A549 (cell line): ENCODE measurements around the gene NTN1. TPM values are rescaled to one million over a fixed set of nuclear protein-coding genes. Genes with fewer than 3 reads are reported as not detected.

Experiments
- ATAC-seq, 2 experiments: fragments of 200-7000 bp in 1 of 2; fragments of >200 bp in 1 of 2; cut with Nextera tagmentation in 1 of 2; cut with Tn5 transposase in 1 of 2; 3 replicates each; pipeline versions ENCODE4 v1.8.0 to v1.9.1; 2018 to 2020; ENCODE audit warnings: mild to moderate bottlenecking in 1 of 2, moderate library complexity in 1 of 2
- CTCF ChIA-PET: fragments of 300-600 bp; sonication (Branson Sonifier 250); formaldehyde crosslinking; extraction: SDS; loops from one replicate; lab custom pipeline; 2021; ENCODE audit warnings: antibody characterized with exemption, inconsistent platforms; lab: Yijun Ruan, JAX
- POLR2A ChIA-PET: fragments of 350-600 bp; formaldehyde crosslinking; extraction: SDS; loops from one replicate; lab custom pipeline; 2021; ENCODE audit warnings: antibody characterized with exemption, inconsistent platforms; lab: Yijun Ruan, JAX
- DNase-seq, 2 experiments: peaks; one replicate each; pipeline versions ENCODE4 v3.0.0 to v3.0.0-alpha.2; 2011 to 2016; ENCODE audit warnings: low read depth in 1 of 2, low spot score in 1 of 2
- FAIRE-seq: peaks from 2 replicates; lab custom pipeline; 2011; peaks lifted over from hg19 to GRCh38; lab: Jason Lieb, UNC
- H3K27ac ChIP-seq, 2 experiments: fragments of >200 bp; sonication (Bioruptor Twin); formaldehyde crosslinking; 3 replicates each; pipeline ENCODE4 v1.5.1; 2016 to 2017
- H3K4me1 ChIP-seq: fragments of >200 bp; sonication (Bioruptor Twin); formaldehyde crosslinking; 3 replicates; pipeline ENCODE4 v1.6.1; 2016
- H3K4me2 ChIP-seq: fragments of >200 bp; sonication (Bioruptor Twin); formaldehyde crosslinking; 3 replicates; pipeline ENCODE4 v1.6.1; 2016
- H3K4me3 ChIP-seq: fragments of >200 bp; sonication (Bioruptor Twin); formaldehyde crosslinking; 3 replicates; pipeline ENCODE4 v1.5.1; 2016
- H3K9me3 ChIP-seq: fragments of >200 bp; sonication (Bioruptor Twin); formaldehyde crosslinking; 3 replicates; pipeline ENCODE4 v1.6.1; 2016
- BHLHE40 ChIP-seq: IDR thresholded peaks from 2 replicates; pipeline ENCODE4 v1.6.1; 2012; ENCODE audit warnings: low read depth, low read length, inconsistent platforms
- CTCF ChIP-seq: fragments of >200 bp; sonication (Bioruptor Twin); formaldehyde crosslinking; IDR thresholded peaks from 3 replicates; pipeline ENCODE4 v1.5.1; 2016
- E2F6 ChIP-seq: IDR thresholded peaks from 2 replicates; pipeline ENCODE4 v1.6.1; 2012; ENCODE audit warnings: low read depth, borderline replicate concordance
- EHF ChIP-seq: fragments of 250-450 bp; sonication (Bioruptor Pico); IDR thresholded peaks from 2 replicates; pipeline ENCODE4 v1.5.0; 2020; ENCODE audit warnings: mild to moderate bottlenecking
- HES2 ChIP-seq: fragments of >200 bp; sonication (Bioruptor Twin); formaldehyde crosslinking; IDR thresholded peaks from 2 replicates; pipeline ENCODE4 v1.6.1; 2016
- JUN ChIP-seq, 2 experiments: fragments of >200 bp; sonication (Bioruptor Twin); formaldehyde crosslinking; IDR thresholded peaks; 2 replicates in 1 of 2; 3 replicates in 1 of 2; pipeline ENCODE4 v1.6.1; 2016 to 2017
- JUNB ChIP-seq: fragments of >200 bp; sonication (Bioruptor Twin); formaldehyde crosslinking; IDR thresholded peaks from 2 replicates; pipeline ENCODE4 v1.6.1; 2016
- MAFK ChIP-seq: fragments of 450-650 bp; IDR thresholded peaks from 2 replicates; pipeline ENCODE4 v1.6.1; 2014; ENCODE audit not compliant: partially characterized antibody
- MAZ ChIP-seq: fragments of 150-350 bp; IDR thresholded peaks from 2 replicates; pipeline ENCODE4 v1.6.1; 2014; ENCODE audit warnings: antibody characterized with exemption, low read depth, low read length, borderline replicate concordance
- POLR2A ChIP-seq: IDR thresholded peaks from 2 replicates; pipeline ENCODE4 v1.6.1; 2012; ENCODE audit warnings: mild to moderate bottlenecking, low read length
- POLR2AphosphoS2 ChIP-seq: conservative IDR thresholded peaks from 2 replicates; pipeline ENCODE4 v1.6.1; 2012; ENCODE audit warnings: low read length, improper control_type of control experiment, inconsistent platforms
- SMC3 ChIP-seq: fragments of >200 bp; sonication (Bioruptor Twin); formaldehyde crosslinking; IDR thresholded peaks from 3 replicates; pipeline ENCODE4 v1.6.1; 2018; ENCODE audit warnings: inconsistent platforms
- SREBF2 ChIP-seq: fragments of 450-650 bp; IDR thresholded peaks from 2 replicates; pipeline ENCODE4 v1.6.1; 2014; ENCODE audit warnings: mild to moderate bottlenecking, moderate library complexity
- TFCP2L1 ChIP-seq: fragments of 250-450 bp; sonication (Bioruptor Pico); IDR thresholded peaks from 2 replicates; pipeline ENCODE4 v1.5.0; 2021; ENCODE audit warnings: mild to moderate bottlenecking
- ZC3H11A ChIP-seq: fragments of 450-650 bp; IDR thresholded peaks from 2 replicates; pipeline ENCODE4 v1.6.1; 2014; ENCODE audit warnings: antibody characterized with exemption, mild to moderate bottlenecking
- WGBS: methylation state at CpG from one replicate; pipeline ENCODE4 v1.1.6; 2017; ENCODE audit errors: missing lambda C conversion rate; 5-methylcytosine and 5-hydroxymethylcytosine counted together
- polyA plus RNA-seq, 4 experiments: library from polyadenylated mRNA; depleted of rRNA in 3 of 4; stranded (reverse); fragments of >200 nt; fragmentation: RNase III in 1 of 4; extraction: RNeasy Plus Mini Kit Qiagen cat#74134 plus additional on column Dnase treatment in 1 of 4; gene quantifications; 2 replicates in 3 of 4; 3 replicates in 1 of 4; pipeline ENCODE4 v1.2.3, GENCODE V29; 2011 to 2017

Gene NTN1
- polyA plus RNA-seq, 2 of the 4 experiments (the other 2 are of a cell fraction): 0.12 to 0.13 TPM

- no peak for FAIRE-seq
- POLR2A ChIA-PET: no interaction called here
- TF ChIP-seq E2F6 (no peak), EHF (CRISPR knock-in tag) (no peak), TFCP2L1 (CRISPR knock-in tag) (no peak), MAFK (no peak), POLR2A (no peak)
- no peak; a peak in 1 of 6 replicates for ATAC-seq
- WGBS: 85% methylated on average over 11 of the region's 11 CpGs
- Histone ChIP-seq H3K4me2 (peak overlapping the region; percentile 86), H3K4me1 (peaks cover 5% of the 10 kb centered on the region), H3K27ac (peak overlapping the region; percentile 73 to 84; a peak in 5 of 6 replicates), H3K4me3 (no peak overlapping the region; the same call in 2 of the 3 replicates), H3K9me3 (peaks cover 4% of the 10 kb centered on the region; the same call in 1 of the 3 replicates)
- CTCF ChIA-PET: interaction anchor here (0.7 to 1.9 kb wide), 3 partner anchors 30 to 438 kb away, joined by 3 to 5 read pairs (median 4); no protein-coding TSS in a partner anchor
- DNase-seq: no peak
Measured at GRCh38 chr17:9116311-9116835, 95.1 kb downstream of the NTN1 start.

GRCh38 chr17:9116861-9117568 lies 95.7 kb downstream of the NTN1 start:
- H3K9me3 ChIP-seq: peaks cover 4% of the 10 kb centered on the region; the same call in 1 of the 3 replicates
- H3K4me2 ChIP-seq: no peak overlapping the region
- CTCF ChIA-PET: interaction anchor here (0.8 to 1.9 kb wide), 3 partner anchors 30 to 438 kb away, joined by 4 to 5 read pairs (median 4); no protein-coding TSS in a partner anchor
- peaks cover 5% of the 10 kb centered on the region for H3K4me1 ChIP-seq
- H3K4me3 ChIP-seq: no peak overlapping the region
- POLR2A ChIA-PET: no interaction called here
- 87% methylated on average over 19 of the region's 19 CpGs for WGBS
- no peak for ATAC-seq
- FAIRE-seq: no peak
- DNase-seq: no peak
- no peak for TF ChIP-seq ZC3H11A
- no peak for TF ChIP-seq POLR2A
- TF ChIP-seq MAZ: no peak
- TF ChIP-seq SMC3: no peak
- no peak for TF ChIP-seq BHLHE40
- TF ChIP-seq JUN (IDR thresholded peaks at IDR 0.05): no peak
- TF ChIP-seq JUNB: no peak
- no peak for TF ChIP-seq SREBF2
- no peak for TF ChIP-seq POLR2AphosphoS2
- TF ChIP-seq, all 56 proteins: peak for 0
- no peak overlapping the region for H3K27ac ChIP-seq

DNA sequence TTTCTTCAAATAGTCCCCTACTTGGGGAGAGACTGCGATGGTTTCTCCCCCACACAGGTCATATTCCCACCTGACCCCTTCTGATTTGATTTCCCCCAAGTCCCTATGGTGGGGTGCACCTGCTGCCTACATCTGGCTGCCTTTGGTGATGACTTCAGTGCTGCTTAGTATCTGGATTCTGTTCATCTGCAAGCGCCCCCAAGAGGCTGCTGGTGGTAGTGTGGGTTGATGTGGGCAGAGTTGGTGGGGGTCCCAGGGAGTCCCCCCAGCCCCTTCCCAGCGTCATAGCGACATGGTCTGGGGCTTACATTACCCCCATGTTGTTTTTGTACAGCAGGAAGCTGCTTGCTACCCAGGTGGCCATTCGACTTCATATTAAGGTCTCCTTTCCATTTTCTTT lies 99.2 kb downstream of the NTN1 start:
- Histone ChIP-seq H3K4me1 (no peaks in the 10 kb centered on the region), H3K4me2 (no peak overlapping the region), H3K27ac (no peak overlapping the region), H3K4me3 (no peak overlapping the region), H3K9me3 (peaks cover 4% of the 10 kb centered on the region; the same call in 1 of the 3 replicates)
- 11% methylated on average over 5 of the region's 5 CpGs for WGBS
- peak in 1 of 2 experiments; percentile 28; a peak in 2 of 6 replicates for ATAC-seq
- no peak for FAIRE-seq
- ChIA-PET CTCF (interaction anchor here (0.6 to 1.6 kb wide), 5 partner anchors 9 to 402 kb away, joined by 3 to 5 read pairs (median 3); no protein-coding TSS in a partner anchor), POLR2A (no interaction called here)
- DNase-seq: peak in 1 of 2 experiments; percentile 19
- TF ChIP-seq CTCF (peak; percentile 17; the same call in 2 of the 3 replicates), HES2 (no peak)
